NCI-H1417 treated with DMSO at 0.1 percent for 48 hours (cell line): ENCODE data around the gene KCNQ1.

Experiments
- DNase-seq: peaks from one replicate; lab custom pipeline; 2025; lab: John Stamatoyannopoulos, UW

Gene KCNQ1

DNA sequence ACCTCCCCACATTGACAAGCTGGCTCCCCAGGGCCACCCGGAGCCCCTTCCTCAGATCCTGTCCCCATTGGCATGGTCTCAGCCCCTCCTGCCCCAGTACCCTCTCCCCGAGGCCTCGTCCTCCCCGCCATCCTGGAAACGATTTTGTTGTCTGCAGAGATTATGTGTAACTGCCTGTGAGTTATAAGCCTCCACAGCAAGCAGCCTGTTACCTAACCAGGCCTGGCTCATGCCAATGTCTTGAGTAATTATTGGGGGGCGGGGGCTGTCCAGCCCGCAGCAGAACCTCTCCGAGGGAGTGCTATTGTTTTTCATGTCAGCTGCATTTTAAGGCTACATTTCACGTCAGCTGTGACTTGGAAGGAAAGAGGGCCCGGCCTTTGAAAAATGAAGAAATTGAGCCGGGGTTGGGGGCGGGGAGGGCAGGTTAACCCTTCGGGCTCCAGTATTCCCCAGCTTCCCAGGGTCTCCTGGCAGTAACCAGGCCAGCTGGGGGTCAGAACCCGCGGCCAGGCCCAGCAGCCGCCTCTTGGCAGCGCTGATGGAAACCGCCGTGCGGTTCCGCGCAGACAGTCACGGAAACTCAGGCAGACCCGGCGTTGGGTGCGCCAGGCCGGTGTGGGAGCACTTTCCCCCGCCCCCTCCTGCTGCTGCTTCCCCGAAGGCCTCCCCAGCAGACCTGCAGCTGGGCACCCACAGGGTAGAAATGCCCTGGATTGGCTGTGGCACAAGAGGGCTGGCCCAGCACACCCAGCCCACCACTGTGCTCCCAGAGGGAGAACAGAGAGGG lies 381.3 kb downstream of the KCNQ1 start:
- DNase-seq: no peak

- no peak for DNase-seq
Observed at GRCh38 chr11:2826679-2827056, 381.9 kb downstream of the KCNQ1 start.

DNA sequence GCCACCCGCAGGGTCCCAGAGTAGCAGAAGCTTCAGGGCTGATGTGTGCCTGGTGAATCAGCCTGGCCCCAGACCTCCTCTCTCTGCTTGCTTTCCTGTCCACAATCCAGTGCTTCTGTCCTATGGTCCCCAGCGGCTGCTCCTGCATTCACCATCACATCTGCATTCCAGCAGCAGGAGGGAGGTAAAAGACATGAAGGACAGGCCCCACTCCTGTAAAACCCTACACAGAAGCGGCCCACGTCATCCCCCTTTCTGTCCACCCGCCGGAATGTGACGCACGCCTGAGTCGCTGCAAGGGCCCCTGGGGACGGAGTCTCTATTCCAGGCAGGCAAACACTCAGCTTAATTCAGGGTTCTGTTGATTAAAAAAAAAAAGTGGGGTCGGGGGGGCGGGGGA lies 382.4 kb downstream of the KCNQ1 start:
- no peak for DNase-seq

GRCh38 chr11:2827792-2828191 lies 383.0 kb downstream of the KCNQ1 start:
- DNase-seq: no peak

GRCh38 chr11:2828585-2829330 lies 383.9 kb downstream of the KCNQ1 start:
- DNase-seq: no peak

- no peak for DNase-seq
Observed at GRCh38 chr11:2830030-2830812, 385.4 kb downstream of the KCNQ1 start.

DNA sequence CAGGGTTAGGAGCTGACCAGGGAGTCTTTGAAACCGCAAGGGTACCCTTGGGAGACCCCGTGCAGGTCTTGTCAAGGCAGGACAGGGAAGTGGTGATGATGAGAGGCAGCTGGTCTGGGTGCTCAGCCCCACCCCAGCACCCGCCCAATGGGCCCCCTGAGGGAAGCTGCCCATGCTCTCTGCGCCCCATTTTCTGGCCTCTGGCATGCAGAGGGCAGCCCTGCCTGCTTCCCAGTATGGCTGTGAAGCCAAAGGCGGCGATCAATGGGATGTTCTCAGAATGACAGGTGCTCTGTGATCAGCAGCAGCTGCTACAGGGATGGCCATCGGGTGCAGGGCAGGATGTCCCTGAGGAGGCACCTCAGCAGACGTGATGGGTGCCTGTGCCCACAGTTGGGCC lies 386.1 kb downstream of the KCNQ1 start:
- no peak for DNase-seq

GRCh38 chr11:2831781-2832532 lies 387.1 kb downstream of the KCNQ1 start:
- no peak for DNase-seq

- no peak for DNase-seq
Observed at GRCh38 chr11:2832533-2833020, 387.8 kb downstream of the KCNQ1 start.

- DNase-seq: no peak
Observed at GRCh38 chr11:2833051-2833715, 388.4 kb downstream of the KCNQ1 start.

DNA sequence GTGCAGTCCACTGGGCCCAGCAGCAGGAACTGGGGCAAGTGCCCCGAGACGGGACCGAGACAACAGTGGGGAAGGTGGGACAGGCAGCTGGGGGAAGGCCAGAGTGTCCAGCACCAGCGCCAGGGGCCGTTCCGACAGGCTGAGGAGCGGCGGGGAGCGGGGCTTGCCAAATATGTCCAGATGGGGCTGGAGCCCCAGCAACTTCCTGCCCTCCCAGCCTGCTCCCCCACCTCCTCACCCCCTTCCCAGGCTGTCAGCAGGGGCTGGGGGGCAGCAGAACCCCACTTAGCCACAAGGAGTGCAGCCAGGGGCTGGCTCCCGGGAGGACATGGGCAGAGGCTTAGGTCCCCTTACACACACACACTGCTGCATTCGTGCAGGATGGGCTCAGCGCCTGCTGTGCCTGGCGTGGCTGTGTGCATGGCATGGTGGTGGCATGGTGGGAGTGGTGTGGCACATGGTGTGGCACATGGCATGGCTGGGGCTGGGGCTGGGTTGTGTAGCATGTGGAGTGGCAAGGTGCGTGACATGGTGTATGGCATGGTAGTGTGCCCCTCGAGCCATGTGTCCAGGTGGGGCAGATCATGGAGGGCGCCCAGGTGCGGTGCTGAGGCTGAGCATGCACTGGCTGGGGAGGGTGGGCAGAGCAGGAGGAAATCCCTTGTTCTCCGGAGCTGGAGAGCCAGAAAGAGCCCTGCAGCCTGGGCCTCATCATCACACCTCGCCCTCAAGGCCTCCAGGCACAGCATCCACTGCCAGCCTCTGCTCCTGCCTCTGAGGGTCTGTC lies 389.1 kb downstream of the KCNQ1 start:
- no peak for DNase-seq

DNA sequence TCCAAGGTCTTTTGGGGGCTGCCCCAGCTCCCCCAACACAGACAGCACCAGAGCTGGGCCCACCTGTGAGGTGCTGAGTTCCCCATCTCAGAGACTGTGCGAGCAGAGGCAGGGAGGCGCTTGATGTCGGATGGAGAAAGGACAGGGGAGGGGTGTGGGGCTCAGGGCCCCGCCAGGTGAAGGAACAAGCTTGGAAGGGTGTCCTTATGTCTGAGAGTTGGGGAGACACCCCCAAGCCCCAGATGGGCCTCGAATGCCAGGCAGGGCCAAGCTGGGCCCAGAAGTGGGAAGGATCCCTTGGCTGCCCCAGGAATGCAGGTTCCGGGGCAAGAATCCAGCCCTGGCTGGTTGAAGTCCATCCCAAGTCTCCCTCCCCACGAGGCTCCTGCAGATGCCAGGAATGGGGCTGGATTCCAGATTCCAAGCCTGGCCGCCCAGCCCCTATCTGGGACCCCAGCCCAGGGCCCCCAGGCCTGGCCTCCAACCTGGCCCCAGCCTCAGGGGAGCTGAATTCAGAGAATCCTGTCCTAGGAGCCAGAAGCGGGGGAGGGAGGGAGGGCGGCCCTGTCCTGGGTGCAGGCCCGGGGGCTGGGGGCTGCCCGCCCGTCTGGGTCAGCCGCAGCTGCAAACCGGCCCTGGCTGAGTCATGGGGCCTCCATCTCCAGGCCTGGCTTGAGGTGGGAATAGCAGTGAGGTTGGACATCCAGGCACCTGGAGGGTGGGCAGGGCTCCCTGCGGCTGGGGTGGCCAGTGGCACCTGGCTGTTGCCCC lies 389.9 kb downstream of the KCNQ1 start:
- no peak for DNase-seq

- no peak for DNase-seq
Observed at GRCh38 chr11:2835296-2835695, 390.5 kb downstream of the KCNQ1 start.

DNA sequence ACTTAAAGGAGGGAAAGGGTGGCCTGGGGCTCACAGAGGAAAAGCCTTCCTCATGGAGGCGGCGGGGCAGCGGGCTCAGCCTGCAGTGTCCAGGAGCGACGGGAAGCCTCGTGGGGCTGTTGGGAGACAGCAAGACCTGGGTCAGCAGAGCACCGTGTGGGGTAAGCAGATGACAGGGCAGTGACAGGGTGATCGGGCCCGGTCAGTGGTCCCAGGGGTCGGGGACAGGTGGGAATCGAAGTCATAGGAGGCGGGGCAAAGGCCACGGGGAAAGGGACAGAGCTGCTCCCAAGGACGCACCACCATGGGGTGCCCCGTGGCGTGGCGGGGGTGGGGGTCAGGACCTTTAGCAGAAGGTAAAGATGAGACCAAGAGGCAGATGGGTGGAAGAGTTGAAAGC lies 390.9 kb downstream of the KCNQ1 start:
- DNase-seq: no peak

- no peak for DNase-seq
Observed at GRCh38 chr11:2836315-2837095, 391.7 kb downstream of the KCNQ1 start.

DNA sequence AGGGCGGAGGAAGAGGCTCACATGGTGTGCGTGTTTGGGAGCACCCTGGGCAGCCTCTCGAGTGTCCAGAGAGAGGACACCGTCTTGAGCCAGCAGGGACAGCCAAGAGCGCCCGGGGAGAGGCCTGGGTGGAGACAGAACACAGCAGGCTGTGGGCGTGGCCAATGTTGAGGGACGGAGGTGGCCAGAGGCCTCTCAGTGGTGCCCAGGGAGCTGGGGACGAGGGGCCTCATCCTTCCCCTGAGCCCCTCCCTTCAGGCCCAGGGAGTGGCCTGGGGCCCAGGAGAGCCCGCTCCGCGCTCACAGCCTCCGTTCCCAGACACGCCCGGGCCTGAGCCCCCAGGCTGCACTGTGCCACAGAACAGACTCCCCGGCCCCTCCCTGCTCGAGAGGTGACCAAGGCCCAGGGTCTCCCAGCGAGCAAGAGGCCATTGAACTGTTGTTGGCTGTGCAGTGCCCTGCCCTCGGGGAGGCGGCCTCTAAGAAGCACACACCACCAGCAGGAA lies 392.3 kb downstream of the KCNQ1 start:
- no peak for DNase-seq

- no peak for DNase-seq
Observed at GRCh38 chr11:2837651-2838050, 392.8 kb downstream of the KCNQ1 start.

GRCh38 chr11:2838091-2838490 lies 393.3 kb downstream of the KCNQ1 start:
- DNase-seq: no peak
